Liver (tissue), 9 donors: Measurements from ENCODE around the gene HOXB8. TPM values are rescaled to one million over a fixed set of nuclear protein-coding genes. Genes with fewer than 3 reads are reported as not detected.

Source experiments
- DNase-seq: peaks from one replicate; pipeline ENCODE4 v3.0.0-alpha.2; 2017; ENCODE audit warnings: low spot score
- H3K27ac ChIP-seq, 2 donors: one replicate each; pipeline ENCODE4 v1.7.0; 2013; ENCODE audit warnings: inconsistent platforms in 2 of 2, low read length in 2 of 2, control low read depth in 1 of 2, low read depth in 1 of 2, mild to moderate bottlenecking in 1 of 2
- H3K27me3 ChIP-seq, 4 donors: one replicate each; pipeline versions ENCODE4 v1.6.1 to v1.7.0; 2013; ENCODE audit warnings: low read length in 3 of 4, inconsistent platforms in 1 of 4, mild to moderate bottlenecking in 1 of 4, moderate library complexity in 1 of 4; ENCODE audit not compliant: control insufficient read depth in 4 of 4, insufficient read depth in 4 of 4
- H3K36me3 ChIP-seq, 4 donors: one replicate each; pipeline versions ENCODE4 v1.6.1 to v1.7.0; 2013; ENCODE audit warnings: low read length in 3 of 4, mild to moderate bottlenecking in 3 of 4, low read depth in 1 of 4, moderate library complexity in 1 of 4; ENCODE audit not compliant: control insufficient read depth in 4 of 4, insufficient read depth in 3 of 4
- H3K4me1 ChIP-seq, 4 donors: one replicate each; pipeline versions ENCODE4 v1.6.1 to v1.7.0; 2013; ENCODE audit warnings: low read length in 3 of 4, mild to moderate bottlenecking in 3 of 4, moderate library complexity in 1 of 4; ENCODE audit not compliant: control insufficient read depth in 4 of 4, insufficient read depth in 4 of 4
- H3K4me3 ChIP-seq, 3 donors: one replicate each; pipeline versions ENCODE4 v1.6.1 to v1.7.0; 2013; ENCODE audit warnings: low read length in 3 of 3, control low read depth in 1 of 3, low read depth in 1 of 3, mild to moderate bottlenecking in 1 of 3
- H3K9ac ChIP-seq, 2 donors: one replicate each; pipeline ENCODE4 v1.7.0; 2013; ENCODE audit warnings: low read length in 2 of 2, mild to moderate bottlenecking in 2 of 2, moderate library complexity in 2 of 2, control low read depth in 1 of 2, low read depth in 1 of 2
- H3K9me3 ChIP-seq, 4 donors: one replicate each; pipeline versions ENCODE4 v1.6.1 to v1.7.0; 2013; ENCODE audit warnings: low read length in 3 of 4; ENCODE audit not compliant: control insufficient read depth in 4 of 4
- ATF3 ChIP-seq: IDR thresholded peaks from 2 replicates; pipeline ENCODE4 v1.6.1; 2016; ENCODE audit warnings: antibody characterized with exemption
- CTCF ChIP-seq: fragments of 150-350 bp; IDR thresholded peaks from 2 replicates; pipeline ENCODE4 v1.5.1; 2017; ENCODE audit warnings: improper control_type of control experiment, low read depth, low read length; ENCODE audit not compliant: missing input control
- EGR1 ChIP-seq, 2 donors: IDR thresholded peaks; 2 replicates each; pipeline ENCODE4 v1.6.1; 2016 to 2018; ENCODE audit warnings: antibody characterized with exemption in 2 of 2, low read depth in 2 of 2
- FOXA1 ChIP-seq: IDR thresholded peaks from 2 replicates; pipeline ENCODE4 v1.6.1; 2016; ENCODE audit warnings: antibody characterized with exemption
- FOXA2 ChIP-seq: IDR thresholded peaks from 2 replicates; pipeline ENCODE4 v1.6.1; 2016; ENCODE audit warnings: antibody characterized with exemption
- GABPA ChIP-seq, 2 donors: IDR thresholded peaks in 1 of 2; conservative IDR thresholded peaks in 1 of 2; 2 replicates each; pipeline ENCODE4 v1.6.1; 2016; ENCODE audit warnings: antibody characterized with exemption in 2 of 2, mild to moderate bottlenecking in 1 of 2, moderate library complexity in 1 of 2
- HNF4A ChIP-seq, 2 donors: conservative IDR thresholded peaks; 2 replicates each; pipeline ENCODE4 v1.6.1; 2016; ENCODE audit warnings: antibody characterized with exemption in 2 of 2, mild to moderate bottlenecking in 2 of 2
- HNF4G ChIP-seq: IDR thresholded peaks from 2 replicates; pipeline ENCODE4 v1.6.1; 2016; ENCODE audit warnings: antibody characterized with exemption
- JUND ChIP-seq, 2 donors: IDR thresholded peaks; 2 replicates each; pipeline ENCODE4 v1.6.1; 2016; ENCODE audit warnings: antibody characterized with exemption in 2 of 2
- NR2F2 ChIP-seq: IDR thresholded peaks from 2 replicates; pipeline ENCODE4 v1.6.1; 2016; ENCODE audit warnings: antibody characterized with exemption
- RAD21 ChIP-seq, 2 donors: IDR thresholded peaks; 2 replicates each; pipeline ENCODE4 v1.6.1; 2016; ENCODE audit warnings: antibody characterized with exemption in 2 of 2, mild to moderate bottlenecking in 2 of 2
- REST ChIP-seq: IDR thresholded peaks from 2 replicates; pipeline ENCODE4 v1.6.1; 2016; ENCODE audit warnings: antibody characterized with exemption, mild to moderate bottlenecking
- RXRA ChIP-seq, 2 donors: IDR thresholded peaks; 2 replicates each; pipeline ENCODE4 v1.6.1; 2017 to 2018; ENCODE audit warnings: antibody characterized with exemption in 2 of 2, mild to moderate bottlenecking in 1 of 2
- SP1 ChIP-seq: IDR thresholded peaks from 2 replicates; pipeline ENCODE4 v1.6.1; 2018; ENCODE audit warnings: antibody characterized with exemption, mild to moderate bottlenecking
- TAF1 ChIP-seq: conservative IDR thresholded peaks from 2 replicates; pipeline ENCODE4 v1.6.1; 2016; ENCODE audit warnings: antibody characterized with exemption, mild to moderate bottlenecking
- YY1 ChIP-seq: IDR thresholded peaks from 2 replicates; pipeline ENCODE4 v1.6.1; 2016; ENCODE audit warnings: antibody characterized with exemption, mild to moderate bottlenecking
- ZBTB33 ChIP-seq: IDR thresholded peaks from 2 replicates; pipeline ENCODE4 v1.6.1; 2016; ENCODE audit warnings: antibody characterized with exemption
- WGBS: extraction: QIAGEN DNeasy Blood & Tissue Kit; methylation state at CpG from one replicate; pipeline ENCODE4 v1.1.7; 2013; 5-methylcytosine and 5-hydroxymethylcytosine counted together
- polyA plus RNA-seq, 2 donors: library from polyadenylated mRNA; stranded (reverse) in 1 of 2; unstranded in 1 of 2; fragments of 200-250 nt in 1 of 2; fragments of >200 nt in 1 of 2; fragmentation: Nextera tagmentation in 1 of 2; extraction: Ambion mirVana in 1 of 2; gene quantifications; one replicate each; pipeline versions ENCODE4 v1.2.1 to v1.2.3, GENCODE V29; 2013 to 2015
- total RNA-seq, 2 donors: library from RNA; depleted of rRNA; stranded (reverse); fragments of >200 nt; gene quantifications; one replicate each; pipeline ENCODE4 v1.2.3, GENCODE V29; 2014
- TF ChIP-seq, protein P1 (sequence below): IDR thresholded peaks from 2 replicates; pipeline ENCODE4 v1.6.1; 2016; ENCODE audit warnings: antibody characterized with exemption
- donor health status: healthy.
- donor health status: healthy.
- donor health status: healthy.
- donor health status: healthy.
- donor health status: healthy.

HOXB8 gene
- total and polyA plus RNA-seq, 4 donors = not detected

DNA sequence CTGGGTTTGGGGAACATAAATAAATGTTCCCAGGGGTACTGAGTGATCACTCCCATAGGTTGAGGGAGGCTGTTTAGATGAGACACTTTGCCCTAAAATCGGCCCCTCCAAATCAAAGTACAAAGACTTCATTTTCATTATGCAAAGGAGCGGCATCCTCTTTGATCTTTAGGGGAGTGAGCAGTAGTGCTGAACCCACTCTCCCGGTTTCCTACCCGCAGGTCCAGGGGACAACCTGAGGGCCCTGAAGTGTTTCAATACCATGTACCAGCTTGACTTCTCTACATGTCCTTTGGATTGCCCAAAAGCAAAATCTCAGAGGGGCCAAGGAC, 13.9 kb downstream of the HOXB8 start:
- Histone ChIP-seq H3K4me1 (peaks cover 0 to 22% (median 4%) of the 10 kb centered on the region in 4 donors), H3K36me3 (no peaks in the 10 kb centered on the region), H3K9ac (no peak overlapping the region), H3K27ac (no peak overlapping the region), H3K9me3 (no peaks in the 10 kb centered on the region), H3K4me3 (no peak overlapping the region), H3K27me3 (peaks cover 0 to 46% (median 16%) of the 10 kb centered on the region in 4 donors)
- DNase-seq = no peak
- 30% methylated on average over 4 of the region's 4 CpGs for WGBS
- TF ChIP-seq SP1 (no peak), ATF3 (no peak), GABPA (IDR thresholded peaks at IDR 0.05 in 1 of 2, conservative IDR thresholded peaks at IDR 0.05 in 1 of 2) (no peak), NR2F2 (no peak), EGR1 (IDR thresholded peaks at IDR 0.05; ENCODE audit: low read depth in 2 of 2) (no peak), HNF4G (no peak), ZBTB33 (no peak), JUND (IDR thresholded peaks at IDR 0.05) (no peak), FOXA1 (no peak), CTCF (no peak), YY1 (no peak), TAF1 (no peak), RXRA (IDR thresholded peaks at IDR 0.05) (no peak)

- Histone ChIP-seq H3K27ac (no peak overlapping the region), H3K9me3 (no peaks in the 10 kb centered on the region), H3K4me1 (peaks cover 0 to 22% (median 4%) of the 10 kb centered on the region in 4 donors), H3K9ac (no peak overlapping the region), H3K27me3 (peaks cover 0 to 46% (median 13%) of the 10 kb centered on the region in 4 donors), H3K36me3 (no peaks in the 10 kb centered on the region), H3K4me3 (no peak overlapping the region)
- WGBS = 40% methylated on average over 17 of the region's 17 CpGs
- DNase-seq = no peak
- TF ChIP-seq, protein P1, sequence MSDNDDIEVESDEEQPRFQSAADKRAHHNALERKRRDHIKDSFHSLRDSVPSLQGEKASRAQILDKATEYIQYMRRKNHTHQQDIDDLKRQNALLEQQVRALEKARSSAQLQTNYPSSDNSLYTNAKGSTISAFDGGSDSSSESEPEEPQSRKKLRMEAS = no peak
- TF ChIP-seq ATF3 (no peak), CTCF (no peak), YY1 (no peak), RAD21 (IDR thresholded peaks at IDR 0.05) (no peak), FOXA1 (no peak), RXRA (IDR thresholded peaks at IDR 0.05) (no peak), TAF1 (no peak), GABPA (IDR thresholded peaks at IDR 0.05 in 1 of 2, conservative IDR thresholded peaks at IDR 0.05 in 1 of 2) (no peak), REST (no peak), HNF4G (no peak), HNF4A (conservative IDR thresholded peaks at IDR 0.05) (no peak), SP1 (no peak), NR2F2 (no peak), FOXA2 (no peak), ZBTB33 (no peak)
These were observed 14.6 kb downstream of the HOXB8 start for GRCh38 chr17:48600244-48601098.
